PFSK-1 (cell line): ENCODE data around the gene GTPBP2.

ENCODE experiments used
- POLR2AphosphoS5 ChIP-seq: IDR thresholded peaks from 2 replicates; pipeline ENCODE4 v1.6.1; 2012; ENCODE audit warnings: low read depth, mild to moderate bottlenecking, control low read depth, low read length, moderate library complexity
- SIN3A ChIP-seq: IDR thresholded peaks from 2 replicates; pipeline ENCODE4 v1.6.1; 2012; ENCODE audit warnings: mild to moderate bottlenecking, low read length, moderate library complexity, borderline replicate concordance; ENCODE audit not compliant: insufficient read depth
- TF ChIP-seq, protein P1 (sequence below), 2 experiments: IDR thresholded peaks; 2 replicates each; pipeline versions ENCODE4 v1.6.1 to v1.8.0; 2011 to 2012; ENCODE audit warnings: low read depth in 2 of 2, low read length in 2 of 2, control low read depth in 1 of 2, inconsistent platforms in 1 of 2, mild to moderate bottlenecking in 1 of 2, moderate library complexity in 1 of 2; ENCODE audit not compliant: insufficient read depth in 1 of 2

DNA sequence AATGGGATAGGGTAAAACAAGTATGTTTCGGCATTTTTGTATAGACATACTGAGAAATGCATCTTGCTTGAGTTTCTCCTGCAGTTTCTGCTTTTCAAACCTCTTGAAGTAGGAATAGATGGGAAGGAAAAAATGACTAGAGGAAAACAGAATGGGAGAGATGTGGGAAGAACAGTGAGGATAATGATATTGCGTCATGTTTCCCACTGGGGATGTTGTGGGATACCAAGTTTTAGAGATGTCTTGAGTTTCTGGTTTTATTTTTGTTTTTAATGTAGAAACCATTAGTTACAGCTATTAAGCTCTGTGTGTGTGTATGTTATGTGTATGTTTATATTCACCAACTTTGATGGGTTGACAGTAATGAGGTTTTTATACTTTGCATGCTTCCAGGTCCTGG, 28.5 kb downstream of the GTPBP2 start:
- no peak for TF ChIP-seq POLR2AphosphoS5
- TF ChIP-seq, protein P1, sequence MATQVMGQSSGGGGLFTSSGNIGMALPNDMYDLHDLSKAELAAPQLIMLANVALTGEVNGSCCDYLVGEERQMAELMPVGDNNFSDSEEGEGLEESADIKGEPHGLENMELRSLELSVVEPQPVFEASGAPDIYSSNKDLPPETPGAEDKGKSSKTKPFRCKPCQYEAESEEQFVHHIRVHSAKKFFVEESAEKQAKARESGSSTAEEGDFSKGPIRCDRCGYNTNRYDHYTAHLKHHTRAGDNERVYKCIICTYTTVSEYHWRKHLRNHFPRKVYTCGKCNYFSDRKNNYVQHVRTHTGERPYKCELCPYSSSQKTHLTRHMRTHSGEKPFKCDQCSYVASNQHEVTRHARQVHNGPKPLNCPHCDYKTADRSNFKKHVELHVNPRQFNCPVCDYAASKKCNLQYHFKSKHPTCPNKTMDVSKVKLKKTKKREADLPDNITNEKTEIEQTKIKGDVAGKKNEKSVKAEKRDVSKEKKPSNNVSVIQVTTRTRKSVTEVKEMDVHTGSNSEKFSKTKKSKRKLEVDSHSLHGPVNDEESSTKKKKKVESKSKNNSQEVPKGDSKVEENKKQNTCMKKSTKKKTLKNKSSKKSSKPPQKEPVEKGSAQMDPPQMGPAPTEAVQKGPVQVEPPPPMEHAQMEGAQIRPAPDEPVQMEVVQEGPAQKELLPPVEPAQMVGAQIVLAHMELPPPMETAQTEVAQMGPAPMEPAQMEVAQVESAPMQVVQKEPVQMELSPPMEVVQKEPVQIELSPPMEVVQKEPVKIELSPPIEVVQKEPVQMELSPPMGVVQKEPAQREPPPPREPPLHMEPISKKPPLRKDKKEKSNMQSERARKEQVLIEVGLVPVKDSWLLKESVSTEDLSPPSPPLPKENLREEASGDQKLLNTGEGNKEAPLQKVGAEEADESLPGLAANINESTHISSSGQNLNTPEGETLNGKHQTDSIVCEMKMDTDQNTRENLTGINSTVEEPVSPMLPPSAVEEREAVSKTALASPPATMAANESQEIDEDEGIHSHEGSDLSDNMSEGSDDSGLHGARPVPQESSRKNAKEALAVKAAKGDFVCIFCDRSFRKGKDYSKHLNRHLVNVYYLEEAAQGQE (IDR thresholded peaks at IDR 0.05; ENCODE audit: insufficient read depth in 1 of 2, low read depth in 2 of 2, low read length in 2 of 2), result no peak
- TF ChIP-seq SIN3A, result no peak
